Fibroblast of upper back skin (primary cell): ENCODE results near the gene CSE1L.
"Not testable (repeated sequence)": the region's sequence is repeated elsewhere in the genome, so short reads cannot be mapped to it uniquely, and the experiment has no call there.

ENCODE experiments used
- DNase-seq: peaks from one replicate; pipeline ENCODE4 v3.0.0-alpha.2; 2013

CSE1L gene

GRCh38 chr20:49074521-49074920, 28.4 kb downstream of the CSE1L start:
- no peak for DNase-seq

GRCh38 chr20:49078310-49078709, 32.2 kb downstream of the CSE1L start:
- no peak for DNase-seq

GRCh38 chr20:49082295-49082694, 36.2 kb downstream of the CSE1L start:
- not testable (repeated sequence) for DNase-seq

GRCh38 chr20:49091104-49091503, 45.0 kb downstream of the CSE1L start:
- DNase-seq: no peak

GRCh38 chr20:49091762-49092161, 45.6 kb downstream of the CSE1L start:
- DNase-seq: no peak

- no peak for DNase-seq
These were observed 50.2 kb downstream of the CSE1L start for GRCh38 chr20:49096203-49096730.

GRCh38 chr20:49097159-49097558, 51.0 kb downstream of the CSE1L start:
- DNase-seq: no peak

- no peak for DNase-seq
These were observed 52.0 kb downstream of the CSE1L start for GRCh38 chr20:49098136-49098535.

GRCh38 chr20:49099011-49099410, 52.9 kb downstream of the CSE1L start:
- DNase-seq: no peak

GRCh38 chr20:49100292-49100691, 54.2 kb downstream of the CSE1L start:
- not testable (repeated sequence) for DNase-seq

GRCh38 chr20:49100972-49101371, 54.9 kb downstream of the CSE1L start:
- DNase-seq: no peak

GRCh38 chr20:49103019-49103418, 56.9 kb downstream of the CSE1L start:
- no peak for DNase-seq

GRCh38 chr20:49103647-49104364, 57.7 kb downstream of the CSE1L start:
- DNase-seq: no peak

- no peak for DNase-seq
These were observed 58.2 kb downstream of the CSE1L start for GRCh38 chr20:49104365-49104648.

GRCh38 chr20:49104979-49105547, 59.0 kb downstream of the CSE1L start:
- not testable (repeated sequence) for DNase-seq

- no peak for DNase-seq
These were observed 60.2 kb downstream of the CSE1L start for GRCh38 chr20:49106328-49106727.

- no peak for DNase-seq
These were observed 64.9 kb downstream of the CSE1L start for GRCh38 chr20:49110767-49111694.

- DNase-seq: peak; percentile 4
These were observed 66.6 kb downstream of the CSE1L start for GRCh38 chr20:49112596-49113274.

- DNase-seq: peak; percentile 14
These were observed 69.5 kb downstream of the CSE1L start for GRCh38 chr20:49115564-49115963.

- no peak for DNase-seq
These were observed 72.2 kb downstream of the CSE1L start for GRCh38 chr20:49118307-49118706.

GRCh38 chr20:49119988-49120387, 73.9 kb downstream of the CSE1L start:
- DNase-seq: no peak

- no peak for DNase-seq
These were observed 76.8 kb downstream of the CSE1L start for GRCh38 chr20:49122920-49123319.

GRCh38 chr20:49123982-49124381, 77.9 kb downstream of the CSE1L start:
- DNase-seq: no peak
